HCT116 (cell line): ENCODE data around the gene ARIH2. TPM values are rescaled to one million over a fixed set of nuclear protein-coding genes. Genes with fewer than 3 reads are reported as not detected.

Source experiments
- ATAC-seq: fragments of 200-7000 bp; cut with Tn5 transposase; 2 replicates; pipeline ENCODE4 v1.9.1; 2020; ENCODE audit warnings: mild to moderate bottlenecking, moderate library complexity
- BruUV-seq: library from RNA; stranded (reverse); fragments of 400-500 nt; replicated peaks from 2 replicates; lab custom pipeline; 2021; lab: Mats Ljungman, UMichigan
- CTCF ChIA-PET: fragments of 300-600 bp; sonication (Branson Sonifier 250); formaldehyde crosslinking; loops from one replicate; lab custom pipeline; 2021; ENCODE audit warnings: antibody characterized with exemption; lab: Charles Lee
- POLR2A ChIA-PET: fragments of 300-600, 350-600 bp; sonication (Branson Sonifier 250); formaldehyde crosslinking; loops from one replicate; lab custom pipeline; 2021; ENCODE audit warnings: antibody characterized with exemption; lab: Charles Lee
- RAD21 ChIA-PET, 2 experiments: fragments of 300-600 bp; sonication (Branson Sonifier 250); formaldehyde crosslinking; loops; one replicate each; lab custom pipeline; 2023; ENCODE audit warnings: low total read pairs in 2 of 2; ENCODE audit not compliant: uncharacterized antibody in 2 of 2, unreplicated experiment in 2 of 2, low non-redundant PET in 1 of 2; lab: Charles Lee
- DNase-seq: peaks from one replicate; pipeline ENCODE4 v3.0.0-alpha.2; 2010; ENCODE audit warnings: low read depth, low spot score
- H2AFZ ChIP-seq: fragments of 200-600 bp; shearing (Covaris generic), sonication (generic); 2 replicates; pipeline ENCODE4 v1.6.1; 2017; ENCODE audit warnings: low read depth, mixed run types, mixed read lengths, antibody characterized with exemption, low read length; ENCODE audit not compliant: poor library complexity, severe bottlenecking
- H3K27ac ChIP-seq: 2 replicates; pipeline ENCODE4 v1.5.1; 2012; ENCODE audit warnings: low read depth, low read length
- H3K27me3 ChIP-seq: fragments of 200-600 bp; sonication (generic); 2 replicates; pipeline ENCODE4 v1.6.1; 2016; ENCODE audit warnings: mixed run types, low read length, mixed read lengths; ENCODE audit not compliant: insufficient read depth
- H3K36me3 ChIP-seq, 2 experiments: fragments of 200-500 bp in 1 of 2; fragments of 200-600 bp in 1 of 2; sonication (Bioruptor generic) in 1 of 2; sonication (generic) in 1 of 2; 2 replicates each; pipeline versions ENCODE4 v1.5.1 to v1.6.1; 2014 to 2016; ENCODE audit warnings: low read length in 2 of 2, inconsistent platforms in 1 of 2, mixed read lengths in 1 of 2, mixed run types in 1 of 2; ENCODE audit not compliant: insufficient read depth in 2 of 2, control insufficient read depth in 1 of 2
- H3K4me1 ChIP-seq, 2 experiments: fragments of 200-600 bp in 1 of 2; sonication (generic) in 1 of 2; 2 replicates each; pipeline versions ENCODE4 v1.5.1 to v1.6.1; 2012 to 2017; ENCODE audit warnings: low read length in 2 of 2, inconsistent platforms in 1 of 2, mild to moderate bottlenecking in 1 of 2, mixed read lengths in 1 of 2, mixed run types in 1 of 2, moderate library complexity in 1 of 2; ENCODE audit not compliant: insufficient read depth in 2 of 2, control insufficient read depth in 1 of 2
- H3K4me2 ChIP-seq: fragments of 200-600 bp; sonication (generic); 2 replicates; pipeline ENCODE4 v1.6.1; 2017; ENCODE audit warnings: mixed run types, low read length, mixed read lengths
- H3K4me3 ChIP-seq, 2 experiments: fragments of 200-600 bp in 1 of 2; sonication (generic) in 1 of 2; replicated peaks in 1 of 2; 2 replicates each; pipeline ENCODE4 v1.5.1; 2011 to 2016; ENCODE audit warnings: low read length in 2 of 2, control low read depth in 1 of 2, low read depth in 1 of 2, mild to moderate bottlenecking in 1 of 2, mixed read lengths in 1 of 2, mixed run types in 1 of 2
- H3K79me2 ChIP-seq: fragments of 200-600 bp; sonication (generic); 2 replicates; pipeline ENCODE4 v1.6.1; 2017; ENCODE audit warnings: mild to moderate bottlenecking, mixed run types, low read length, moderate library complexity, mixed read lengths; ENCODE audit not compliant: insufficient read depth
- H3K9ac ChIP-seq: fragments of 200-600 bp; sonication (generic); 2 replicates; pipeline ENCODE4 v1.6.1; 2016; ENCODE audit warnings: low read length, mixed read lengths
- H3K9me2 ChIP-seq: fragments of 200-600 bp; sonication (generic), shearing (Covaris generic); 2 replicates; pipeline ENCODE4 v1.6.1; 2017; ENCODE audit warnings: mixed run types, mild to moderate bottlenecking, moderate library complexity; ENCODE audit not compliant: insufficient read depth
- H3K9me3 ChIP-seq, 2 experiments: fragments of 200-500 bp in 1 of 2; fragments of 200-600 bp in 1 of 2; sonication (Bioruptor generic) in 1 of 2; sonication (generic) in 1 of 2; 2 replicates each; pipeline ENCODE4 v1.6.1; 2014 to 2017; ENCODE audit warnings: low read length in 2 of 2, mixed read lengths in 2 of 2, inconsistent platforms in 1 of 2, low read depth in 1 of 2, mild to moderate bottlenecking in 1 of 2, mixed run types in 1 of 2, moderate library complexity in 1 of 2; ENCODE audit not compliant: control insufficient read depth in 1 of 2, insufficient read depth in 1 of 2
- H4K20me1 ChIP-seq: fragments of 200-600 bp; sonication (generic), shearing (Covaris generic); 2 replicates; pipeline ENCODE4 v1.6.1; 2017; ENCODE audit warnings: mixed run types, mild to moderate bottlenecking, moderate library complexity; ENCODE audit not compliant: insufficient read depth
- ATF3 ChIP-seq: IDR thresholded peaks from 2 replicates; pipeline ENCODE4 v1.6.1; 2012
- CEBPB ChIP-seq: IDR thresholded peaks from 2 replicates; pipeline ENCODE4 v1.6.1; 2012; ENCODE audit warnings: low read depth
- CTCF ChIP-seq, 3 experiments: fragments of 200-600 bp in 1 of 3; sonication (generic) in 1 of 3; IDR thresholded peaks in 2 of 3; conservative IDR thresholded peaks in 1 of 3; 2 replicates each; pipeline ENCODE4 v1.5.1; 2012 to 2017; ENCODE audit warnings: low read depth in 2 of 3, low read length in 2 of 3, antibody characterized with exemption in 1 of 3, borderline replicate concordance in 1 of 3, control low read depth in 1 of 3, mild to moderate bottlenecking in 1 of 3, mixed read lengths in 1 of 3, mixed run types in 1 of 3, moderate library complexity in 1 of 3; ENCODE audit not compliant: insufficient read depth in 1 of 3
- EGR1 ChIP-seq: IDR thresholded peaks from 2 replicates; pipeline ENCODE4 v1.6.1; 2012; ENCODE audit warnings: low read depth
- ELF1 ChIP-seq: IDR thresholded peaks from 2 replicates; pipeline ENCODE4 v1.6.1; 2012; ENCODE audit warnings: low read depth, borderline replicate concordance
- EZH2 ChIP-seq: fragments of 200-600 bp; sonication (generic); IDR thresholded peaks from 2 replicates; pipeline ENCODE4 v1.6.1; 2017; ENCODE audit warnings: antibody characterized with exemption, mixed run types
- JUND ChIP-seq: IDR thresholded peaks from 2 replicates; pipeline ENCODE4 v1.6.1; 2012
- MAX ChIP-seq: IDR thresholded peaks from 2 replicates; pipeline ENCODE4 v1.6.1; 2012
- POLR2A ChIP-seq: IDR thresholded peaks from 2 replicates; pipeline ENCODE4 v1.7.0; 2011; ENCODE audit warnings: borderline replicate concordance; ENCODE audit not compliant: insufficient read depth, insufficient read length; ENCODE audit errors: extremely low read depth
- POLR2AphosphoS5 ChIP-seq: IDR thresholded peaks from 2 replicates; pipeline ENCODE4 v1.6.1; 2011; ENCODE audit warnings: mild to moderate bottlenecking, low read depth, low read length, moderate library complexity
- RAD21 ChIP-seq: IDR thresholded peaks from 2 replicates; pipeline ENCODE4 v1.6.1; 2012; ENCODE audit warnings: low read depth, mild to moderate bottlenecking
- REST ChIP-seq: IDR thresholded peaks from 2 replicates; pipeline ENCODE4 v1.6.1; 2012; ENCODE audit warnings: low read depth
- SP1 ChIP-seq: IDR thresholded peaks from 2 replicates; pipeline ENCODE4 v1.6.1; 2012; ENCODE audit warnings: low read depth
- ZFX ChIP-seq: fragments of 450-650 bp; IDR thresholded peaks from 2 replicates; pipeline ENCODE4 v1.6.1; 2017
- ZNF274 ChIP-seq: fragments of 200-500 bp; sonication (Bioruptor generic); IDR thresholded peaks from 2 replicates; pipeline ENCODE4 v1.6.1; 2014; ENCODE audit warnings: mild to moderate bottlenecking, low read depth, low read length, inconsistent platforms
- intact Hi-C: fragments of 100-400 bp; cut with micrococcal nuclease; formaldehyde crosslinking; loops from 2 replicates; pipeline ENCODE4 v1.10.0; 2022
- total RNA-seq: library from RNA; stranded (reverse); gene quantifications from one replicate; pipeline ENCODE4 v1.2.1, GENCODE V29; 2021; ENCODE audit not compliant: unreplicated experiment

ARIH2 gene
- total RNA-seq, 1 experiment from 2014 or later: 105 TPM

GRCh38 chr3:48970586-48970985, 51.9 kb downstream of the ARIH2 start:
- Histone ChIP-seq H3K36me3 (peaks cover 41 to 67% of the 10 kb centered on the region in 2 experiments), H4K20me1 (no peaks in the 10 kb centered on the region), H3K4me1 (no peaks in the 10 kb centered on the region), H3K9me2 (no peaks in the 10 kb centered on the region), H2AFZ (no peak overlapping the region), H3K9ac (no peak overlapping the region), H3K79me2 (peaks cover 4% of the 10 kb centered on the region), H3K27ac (no peak overlapping the region), H3K27me3 (no peaks in the 10 kb centered on the region), H3K9me3 (no peaks in the 10 kb centered on the region), H3K4me2 (no peak overlapping the region), H3K4me3 (no peak overlapping the region)
- RAD21 ChIA-PET: no interaction called here
- ATAC-seq (no peak), DNase-seq (no peak)
- BruUV-seq: no TSS peak
- POLR2A ChIA-PET: interaction anchor here (0.6 kb wide), 1 partner anchor 11 kb away, joined by 3 read pairs; no protein-coding TSS in a partner anchor
- CTCF ChIA-PET: interaction anchor here (1.5 kb wide), 1 partner anchor 17 kb away, joined by 5 read pairs; no protein-coding TSS in a partner anchor
- intact Hi-C loops: no loop called here
- TF ChIP-seq RAD21: no peak

- CTCF ChIA-PET: interaction anchor here (1.7 kb wide), 1 partner anchor 14 kb away, joined by 8 read pairs; no protein-coding TSS in a partner anchor
- POLR2A ChIA-PET: no interaction called here
- no peak overlapping the region for H2AFZ ChIP-seq
- BruUV-seq: no TSS peak
- no peaks in the 10 kb centered on the region for H3K9me2 ChIP-seq
- no peaks in the 10 kb centered on the region for H3K79me2 ChIP-seq
- peaks cover 41 to 63% of the 10 kb centered on the region in 2 experiments for H3K36me3 ChIP-seq
- no peaks in the 10 kb centered on the region for H3K27me3 ChIP-seq
- no peak overlapping the region for H3K27ac ChIP-seq
- no peak for ATAC-seq
- no peaks in the 10 kb centered on the region for H3K4me1 ChIP-seq
- DNase-seq: no peak
- no peak overlapping the region for H3K9ac ChIP-seq
- no peaks in the 10 kb centered on the region for H3K9me3 ChIP-seq
- intact Hi-C loops: no loop called here
- no peaks in the 10 kb centered on the region for H4K20me1 ChIP-seq
- TF ChIP-seq ELF1 (no peak), CTCF (IDR thresholded peaks at IDR 0.05 in 2 of 3, conservative IDR thresholded peaks at IDR 0.05 in 1 of 3; ENCODE audit: borderline replicate concordance in 1 of 3, insufficient read depth in 1 of 3, low read depth in 2 of 3, low read length in 2 of 3) (no peak), ZFX (no peak), MAX (no peak), JUND (no peak), POLR2A (no peak), POLR2AphosphoS5 (no peak), CEBPB (no peak), REST (no peak), EZH2 (no peak), EGR1 (no peak), ATF3 (no peak), ZNF274 (no peak), SP1 (no peak)
- H3K4me3 ChIP-seq: no peak overlapping the region
- H3K4me2 ChIP-seq: no peak overlapping the region
- RAD21 ChIA-PET: no interaction called here
Observed at GRCh38 chr3:48974076-48974864, 55.6 kb downstream of the ARIH2 start.
